Measurements from ENCODE around the gene KLHDC8A. TPM values are rescaled to one million over a fixed set of nuclear protein-coding genes. Genes with fewer than 3 reads are reported as not detected.

Gene KLHDC8A
- total RNA-seq, 6 experiments from 2014 or later = 0.22 to 0.44 TPM; not detected in 4

DNA sequence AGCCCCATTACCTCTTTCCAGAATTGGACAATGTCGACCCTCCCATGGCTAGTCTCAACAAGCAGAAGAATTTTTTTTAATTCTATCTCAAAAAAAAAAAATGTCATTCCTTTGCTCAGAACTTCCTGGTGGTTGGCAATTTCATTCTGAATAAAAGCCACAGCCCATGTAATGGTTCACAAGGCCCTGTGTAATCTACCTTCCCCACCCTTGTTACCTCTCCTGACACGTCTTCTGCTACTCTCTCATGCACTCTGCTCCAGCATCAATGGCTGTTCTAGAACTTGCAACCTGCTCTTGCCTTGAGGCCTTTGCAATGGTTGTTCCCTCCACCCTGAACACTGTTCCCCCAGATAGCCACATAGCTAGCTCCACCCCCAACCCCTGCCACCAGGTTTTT, 60.6 kb downstream of the KLHDC8A start:
- H3K4me3 ChIP-seq = no peak overlapping the region
- TF ChIP-seq, protein P1, sequence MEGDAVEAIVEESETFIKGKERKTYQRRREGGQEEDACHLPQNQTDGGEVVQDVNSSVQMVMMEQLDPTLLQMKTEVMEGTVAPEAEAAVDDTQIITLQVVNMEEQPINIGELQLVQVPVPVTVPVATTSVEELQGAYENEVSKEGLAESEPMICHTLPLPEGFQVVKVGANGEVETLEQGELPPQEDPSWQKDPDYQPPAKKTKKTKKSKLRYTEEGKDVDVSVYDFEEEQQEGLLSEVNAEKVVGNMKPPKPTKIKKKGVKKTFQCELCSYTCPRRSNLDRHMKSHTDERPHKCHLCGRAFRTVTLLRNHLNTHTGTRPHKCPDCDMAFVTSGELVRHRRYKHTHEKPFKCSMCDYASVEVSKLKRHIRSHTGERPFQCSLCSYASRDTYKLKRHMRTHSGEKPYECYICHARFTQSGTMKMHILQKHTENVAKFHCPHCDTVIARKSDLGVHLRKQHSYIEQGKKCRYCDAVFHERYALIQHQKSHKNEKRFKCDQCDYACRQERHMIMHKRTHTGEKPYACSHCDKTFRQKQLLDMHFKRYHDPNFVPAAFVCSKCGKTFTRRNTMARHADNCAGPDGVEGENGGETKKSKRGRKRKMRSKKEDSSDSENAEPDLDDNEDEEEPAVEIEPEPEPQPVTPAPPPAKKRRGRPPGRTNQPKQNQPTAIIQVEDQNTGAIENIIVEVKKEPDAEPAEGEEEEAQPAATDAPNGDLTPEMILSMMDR (IDR thresholded peaks at IDR 0.05) = no peak
- TF ChIP-seq POLR2A (IDR thresholded peaks at IDR 0.05) = no peak
- H3K9me3 ChIP-seq = no peaks in the 10 kb centered on the region
- ATAC-seq (no peak), DNase-seq (no peak)
- 90% methylated on average over 2 of the region's 2 CpGs for WGBS (ENCODE audit: insufficient coverage, low coverage, low lambda C conversion rate, missing lambda C conversion rate)
- no peaks in the 10 kb centered on the region for H3K27me3 ChIP-seq
- peaks cover 0 to 21% (median 9%) of the 10 kb centered on the region in 4 donors for H3K4me1 ChIP-seq
- H3K36me3 ChIP-seq = no peaks in the 10 kb centered on the region
- no peak overlapping the region for H3K27ac ChIP-seq
- intact Hi-C loops (cut with DNase I) = no loop called here

DNA sequence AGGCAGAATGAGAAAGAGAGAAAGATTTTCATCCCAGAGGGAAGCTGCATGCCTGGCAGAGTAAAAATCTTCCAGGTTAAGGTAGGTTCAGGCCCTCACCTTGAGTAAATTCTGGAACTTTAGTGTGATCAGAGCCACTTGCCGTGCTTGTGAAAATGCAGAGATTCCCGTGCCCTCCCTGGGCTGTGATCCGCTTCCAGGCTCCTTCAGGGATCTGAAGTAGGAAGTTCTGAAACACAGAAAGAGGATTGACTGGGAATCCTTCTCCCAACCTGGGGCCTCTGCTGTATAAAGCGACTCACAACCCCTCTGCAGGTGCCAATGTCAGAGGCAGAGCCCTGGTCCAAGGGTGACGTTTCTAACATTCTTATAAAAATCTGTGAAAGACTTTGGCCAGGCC, 61.8 kb downstream of the KLHDC8A start:
- WGBS (ENCODE audit: insufficient coverage, low coverage, low lambda C conversion rate, missing lambda C conversion rate) = 56% methylated on average over 1 of the region's 5 CpGs
- H3K27me3 ChIP-seq = no peaks in the 10 kb centered on the region
- H3K4me3 ChIP-seq = no peak overlapping the region
- ATAC-seq = no peak
- intact Hi-C loops (cut with DNase I) = no loop called here
- H3K9me3 ChIP-seq = no peaks in the 10 kb centered on the region
- peak overlapping the region in 2 of 3 donors; percentile 67 to 78 for H3K27ac ChIP-seq
- TF ChIP-seq, protein P1 (IDR thresholded peaks at IDR 0.05) = no peak
- no peak for TF ChIP-seq POLR2A (IDR thresholded peaks at IDR 0.05)
- H3K4me1 ChIP-seq = peaks cover 0 to 21% (median 9%) of the 10 kb centered on the region in 4 donors
- no peaks in the 10 kb centered on the region for H3K36me3 ChIP-seq
- no peak for DNase-seq

DNA sequence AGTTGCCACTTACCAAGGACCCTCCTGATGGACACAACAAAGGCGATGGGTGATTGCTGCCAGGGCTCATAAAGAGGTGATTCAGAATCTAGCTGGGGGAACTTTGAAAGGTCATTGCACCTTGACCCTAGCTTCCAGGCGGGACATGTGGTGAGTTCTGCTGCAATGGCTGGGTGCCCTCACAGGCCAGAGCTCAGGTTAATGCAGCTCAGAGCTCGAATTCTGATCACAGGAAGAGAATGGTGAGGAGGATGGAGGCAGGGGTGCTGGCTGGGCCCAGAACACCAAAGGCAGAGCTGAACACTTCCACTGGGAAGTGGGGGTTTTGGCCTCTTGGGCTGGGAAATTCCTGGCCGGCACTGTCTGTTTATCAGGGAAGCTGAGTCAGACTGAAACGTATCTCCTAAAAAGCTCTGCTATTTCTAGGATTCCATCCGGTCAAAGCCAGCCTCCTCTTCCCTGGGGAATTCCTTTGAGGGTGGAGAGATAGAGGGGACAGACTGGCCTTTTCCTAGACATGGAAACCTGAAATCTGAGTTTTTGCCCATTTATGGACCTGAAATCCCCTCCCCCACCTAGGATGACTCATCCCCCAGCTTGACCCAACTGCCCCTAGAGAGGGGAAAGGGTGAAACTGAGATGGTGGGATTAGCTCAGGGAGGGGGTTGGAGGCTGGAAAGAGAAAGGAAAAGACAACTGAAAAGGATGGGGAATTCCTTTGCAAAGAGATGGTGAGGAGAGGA, 62.4 kb downstream of the KLHDC8A start:
- Histone ChIP-seq H3K36me3 (no peaks in the 10 kb centered on the region), H3K27ac (peak overlapping the region; percentile 28 to 78 (median 67)), H3K9me3 (no peaks in the 10 kb centered on the region), H3K4me3 (no peak overlapping the region), H3K4me1 (peaks cover 0 to 21% (median 9%) of the 10 kb centered on the region in 4 donors), H3K27me3 (no peaks in the 10 kb centered on the region)
- ATAC-seq = peak; percentile 88 to 94 (median 90)
- no peak for TF ChIP-seq POLR2A (IDR thresholded peaks at IDR 0.05)
- TF ChIP-seq, protein P1 (IDR thresholded peaks at IDR 0.05) = no peak
- intact Hi-C loops (cut with DNase I) = no loop called here
- WGBS (ENCODE audit: insufficient coverage, low coverage, low lambda C conversion rate, missing lambda C conversion rate) = 26% methylated on average over 5 of the region's 6 CpGs
- peak; percentile 72 to 81 (median 77) for DNase-seq

DNA sequence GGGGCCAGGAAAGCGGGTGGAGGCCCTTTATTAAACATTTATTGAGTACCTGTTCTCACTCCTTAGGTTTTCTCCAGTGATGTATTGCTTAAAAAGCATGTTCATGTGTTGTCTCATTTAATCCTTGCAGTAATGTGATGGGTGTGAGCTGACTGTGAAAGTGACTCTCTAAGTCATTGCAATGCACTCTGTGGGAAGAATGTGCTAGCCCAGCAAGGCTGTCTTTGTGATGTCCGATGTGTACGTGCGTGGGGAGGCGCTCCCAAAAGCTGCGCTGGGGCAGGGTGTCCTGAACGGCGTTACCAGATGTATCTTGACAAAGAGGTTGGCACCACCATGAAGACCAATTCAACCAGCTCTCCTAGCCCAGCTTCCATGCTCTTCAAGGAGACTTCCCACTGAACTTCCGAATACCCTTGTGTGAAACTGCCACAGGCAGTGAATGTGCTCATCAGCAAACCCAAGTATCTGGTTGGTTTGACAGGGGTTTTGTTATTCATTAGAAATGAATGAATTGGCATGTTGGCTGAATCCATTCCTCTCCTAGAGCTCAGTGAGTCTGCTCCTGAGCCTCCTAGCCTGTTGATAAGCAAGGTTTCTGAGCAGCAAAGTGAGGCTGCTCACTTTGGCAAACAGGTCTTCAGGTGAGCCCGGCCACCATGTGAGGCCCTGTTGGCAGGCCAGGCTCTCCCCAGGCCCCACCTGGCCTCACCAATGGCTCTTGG, 63.2 kb downstream of the KLHDC8A start:
- peak overlapping the region; percentile 28 to 78 (median 67) for H3K27ac ChIP-seq
- intact Hi-C loops (cut with DNase I) = no loop called here
- no peak for TF ChIP-seq POLR2A (IDR thresholded peaks at IDR 0.05)
- TF ChIP-seq, protein P1 (IDR thresholded peaks at IDR 0.05) = no peak

More for the DNA sequence above, 63.2 kb downstream of the KLHDC8A start:
- 98% methylated on average over 5 of the region's 10 CpGs for WGBS (ENCODE audit: insufficient coverage, low coverage, low lambda C conversion rate, missing lambda C conversion rate)
- Histone ChIP-seq H3K36me3 (no peaks in the 10 kb centered on the region), H3K4me1 (peaks cover 0 to 21% (median 9%) of the 10 kb centered on the region in 4 donors), H3K4me3 (no peak overlapping the region), H3K9me3 (no peaks in the 10 kb centered on the region), H3K27me3 (no peaks in the 10 kb centered on the region)
- no peak for DNase-seq
- no peak for ATAC-seq
